Measurements from ENCODE around the gene RNF40.

The RNF40 gene

GRCh38 chr16:30748634-30749445 lies 13.3 kb upstream of the RNF40 start:
- TF ChIP-seq FOXP2 (optimal IDR thresholded peaks at IDR 0.05; ENCODE audit: borderline replicate concordance, extremely low read depth, extremely low read length, insufficient read depth) (no peak), REST (IDR thresholded peaks at IDR 0.05; ENCODE audit: insufficient read depth in 1 of 2, low read depth in 2 of 2, low read length in 2 of 2) (no peak), POLR2AphosphoS5 (IDR thresholded peaks at IDR 0.05; ENCODE audit: low read depth, low read length) (no peak), SIN3A (IDR thresholded peaks at IDR 0.05; ENCODE audit: borderline replicate concordance, insufficient read depth, low read length) (no peak), TAF1 (IDR thresholded peaks at IDR 0.05; ENCODE audit: borderline replicate concordance, insufficient read depth, low read length) (no peak)

- TF ChIP-seq POLR2AphosphoS5 (IDR thresholded peaks at IDR 0.05; ENCODE audit: low read depth, low read length) (no peak), REST (IDR thresholded peaks at IDR 0.05; ENCODE audit: insufficient read depth in 1 of 2, low read depth in 2 of 2, low read length in 2 of 2) (no peak), TAF1 (IDR thresholded peaks at IDR 0.05; ENCODE audit: borderline replicate concordance, insufficient read depth, low read length) (no peak), SIN3A (IDR thresholded peaks at IDR 0.05; ENCODE audit: borderline replicate concordance, insufficient read depth, low read length) (no peak), FOXP2 (optimal IDR thresholded peaks at IDR 0.05; ENCODE audit: borderline replicate concordance, extremely low read depth, extremely low read length, insufficient read depth) (no peak)
Measured at GRCh38 chr16:30750201-30750600, 11.9 kb upstream of the RNF40 start.

GRCh38 chr16:30750876-30751465 lies 11.2 kb upstream of the RNF40 start:
- TF ChIP-seq SIN3A (IDR thresholded peaks at IDR 0.05; ENCODE audit: borderline replicate concordance, insufficient read depth, low read length) (no peak), FOXP2 (optimal IDR thresholded peaks at IDR 0.05; ENCODE audit: borderline replicate concordance, extremely low read depth, extremely low read length, insufficient read depth) (no peak), POLR2AphosphoS5 (IDR thresholded peaks at IDR 0.05; ENCODE audit: low read depth, low read length) (no peak), REST (IDR thresholded peaks at IDR 0.05; ENCODE audit: insufficient read depth in 1 of 2, low read depth in 2 of 2, low read length in 2 of 2) (no peak), TAF1 (IDR thresholded peaks at IDR 0.05; ENCODE audit: borderline replicate concordance, insufficient read depth, low read length) (no peak)

GRCh38 chr16:30753596-30753995 lies 8.5 kb upstream of the RNF40 start:
- TF ChIP-seq TAF1 (IDR thresholded peaks at IDR 0.05; ENCODE audit: borderline replicate concordance, insufficient read depth, low read length) (no peak), POLR2AphosphoS5 (IDR thresholded peaks at IDR 0.05; ENCODE audit: low read depth, low read length) (no peak), REST (IDR thresholded peaks at IDR 0.05; ENCODE audit: insufficient read depth in 1 of 2, low read depth in 2 of 2, low read length in 2 of 2) (no peak), FOXP2 (optimal IDR thresholded peaks at IDR 0.05; ENCODE audit: borderline replicate concordance, extremely low read depth, extremely low read length, insufficient read depth) (no peak), SIN3A (IDR thresholded peaks at IDR 0.05; ENCODE audit: borderline replicate concordance, insufficient read depth, low read length) (no peak)
